WTC11 (cell line): ENCODE measurements around the gene WSCD2.

Experiments used
- GABPB1 ChIP-seq: sonication (generic); formaldehyde crosslinking; IDR thresholded peaks from 2 replicates; pipeline ENCODE4 v1.8.1; 2023; ENCODE audit warnings: mild to moderate bottlenecking, missing genetic modification reagents
- TF ChIP-seq, protein P1 (sequence below): sonication (generic); formaldehyde crosslinking; IDR thresholded peaks from 2 replicates; pipeline ENCODE4 v1.8.1; 2023; ENCODE audit warnings: mild to moderate bottlenecking, missing genetic modification reagents, moderate library complexity
- TF ChIP-seq, protein P2 (sequence below): fragments of 200-600 bp; IDR thresholded peaks from 2 replicates; pipeline ENCODE4 v1.8.0; 2022; ENCODE audit warnings: antibody characterized with exemption

- no peak for TF ChIP-seq GABPB1 (CRISPR knock-in tag)
- TF ChIP-seq, protein P1, sequence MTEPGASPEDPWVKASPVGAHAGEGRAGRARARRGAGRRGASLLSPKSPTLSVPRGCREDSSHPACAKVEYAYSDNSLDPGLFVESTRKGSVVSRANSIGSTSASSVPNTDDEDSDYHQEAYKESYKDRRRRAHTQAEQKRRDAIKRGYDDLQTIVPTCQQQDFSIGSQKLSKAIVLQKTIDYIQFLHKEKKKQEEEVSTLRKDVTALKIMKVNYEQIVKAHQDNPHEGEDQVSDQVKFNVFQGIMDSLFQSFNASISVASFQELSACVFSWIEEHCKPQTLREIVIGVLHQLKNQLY (CRISPR knock-in tag), result no peak
- TF ChIP-seq, protein P2, sequence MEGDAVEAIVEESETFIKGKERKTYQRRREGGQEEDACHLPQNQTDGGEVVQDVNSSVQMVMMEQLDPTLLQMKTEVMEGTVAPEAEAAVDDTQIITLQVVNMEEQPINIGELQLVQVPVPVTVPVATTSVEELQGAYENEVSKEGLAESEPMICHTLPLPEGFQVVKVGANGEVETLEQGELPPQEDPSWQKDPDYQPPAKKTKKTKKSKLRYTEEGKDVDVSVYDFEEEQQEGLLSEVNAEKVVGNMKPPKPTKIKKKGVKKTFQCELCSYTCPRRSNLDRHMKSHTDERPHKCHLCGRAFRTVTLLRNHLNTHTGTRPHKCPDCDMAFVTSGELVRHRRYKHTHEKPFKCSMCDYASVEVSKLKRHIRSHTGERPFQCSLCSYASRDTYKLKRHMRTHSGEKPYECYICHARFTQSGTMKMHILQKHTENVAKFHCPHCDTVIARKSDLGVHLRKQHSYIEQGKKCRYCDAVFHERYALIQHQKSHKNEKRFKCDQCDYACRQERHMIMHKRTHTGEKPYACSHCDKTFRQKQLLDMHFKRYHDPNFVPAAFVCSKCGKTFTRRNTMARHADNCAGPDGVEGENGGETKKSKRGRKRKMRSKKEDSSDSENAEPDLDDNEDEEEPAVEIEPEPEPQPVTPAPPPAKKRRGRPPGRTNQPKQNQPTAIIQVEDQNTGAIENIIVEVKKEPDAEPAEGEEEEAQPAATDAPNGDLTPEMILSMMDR, result no peak
These were observed 109.4 kb downstream of the WSCD2 start for GRCh38 chr12:108238474-108238873.
